PFSK-1 (cell line): ENCODE data around the gene NUDT13. TPM values are rescaled to one million over a fixed set of nuclear protein-coding genes. Genes with fewer than 3 reads are reported as not detected.
A peak's percentile ranks its signal among the peaks of the same experiment; 100 is the strongest.

ENCODE experiments used
- FOXP2 ChIP-seq: optimal IDR thresholded peaks from 2 replicates; pipeline ENCODE3; 2011; ENCODE audit warnings: borderline replicate concordance, control low read depth, inconsistent platforms; ENCODE audit not compliant: insufficient read depth; ENCODE audit errors: extremely low read length, extremely low read depth
- POLR2AphosphoS5 ChIP-seq: IDR thresholded peaks from 2 replicates; pipeline ENCODE4 v1.6.1; 2012; ENCODE audit warnings: low read depth, mild to moderate bottlenecking, control low read depth, low read length, moderate library complexity
- SIN3A ChIP-seq: IDR thresholded peaks from 2 replicates; pipeline ENCODE4 v1.6.1; 2012; ENCODE audit warnings: mild to moderate bottlenecking, low read length, moderate library complexity, borderline replicate concordance; ENCODE audit not compliant: insufficient read depth
- TAF1 ChIP-seq: IDR thresholded peaks from 2 replicates; pipeline ENCODE4 v1.6.1; 2012; ENCODE audit warnings: low read length, control low read depth, borderline replicate concordance; ENCODE audit not compliant: insufficient read depth
- polyA plus RNA-seq: library from polyadenylated mRNA; unstranded; fragments of >200 nt; gene quantifications from one replicate; pipeline ENCODE4 v1.2.1, GENCODE V29; 2012; ENCODE audit warnings: low read depth, missing spikeins; ENCODE audit not compliant: insufficient read length
- TF ChIP-seq, protein P1 (sequence below), 2 experiments: IDR thresholded peaks; 2 replicates each; pipeline versions ENCODE4 v1.6.1 to v1.8.0; 2011 to 2012; ENCODE audit warnings: low read depth in 2 of 2, low read length in 2 of 2, control low read depth in 1 of 2, inconsistent platforms in 1 of 2, mild to moderate bottlenecking in 1 of 2, moderate library complexity in 1 of 2; ENCODE audit not compliant: insufficient read depth in 1 of 2

The NUDT13 gene
- polyA plus RNA-seq: 1.2 TPM

DNA sequence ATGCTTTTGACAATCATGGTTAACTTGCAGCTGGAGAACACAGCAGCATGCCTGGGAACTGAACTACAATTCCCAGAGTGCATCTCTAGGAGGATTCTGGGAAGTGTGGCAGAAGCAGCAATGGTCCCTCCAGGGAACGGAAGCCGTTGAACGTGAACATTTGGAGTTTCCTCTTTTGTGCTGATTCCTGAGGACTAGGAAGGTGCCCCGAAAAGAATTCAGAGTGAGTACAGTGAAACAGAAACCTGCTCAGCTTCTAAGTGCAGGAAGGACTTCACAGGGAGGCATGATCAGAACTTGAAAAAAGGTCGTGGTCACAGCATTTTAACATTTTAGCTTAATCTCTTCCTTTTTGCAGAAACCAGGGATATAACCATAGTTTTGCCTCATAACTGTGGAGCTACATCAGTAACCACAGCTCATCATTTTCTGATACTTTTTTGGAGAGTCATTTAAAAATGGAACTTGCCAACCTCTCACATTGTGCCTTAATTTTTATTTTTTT is at the start of gene NUDT13:
TSS of gene NUDT13 (plus strand) at position 111 of the 505 bp plus-strand sequence. CDS start 3,911 bp downstream, outside the sequence.
- no peak for TF ChIP-seq FOXP2
- peak; percentile 61; the same call in 1 of the 2 replicates for TF ChIP-seq TAF1
- TF ChIP-seq, protein P1, sequence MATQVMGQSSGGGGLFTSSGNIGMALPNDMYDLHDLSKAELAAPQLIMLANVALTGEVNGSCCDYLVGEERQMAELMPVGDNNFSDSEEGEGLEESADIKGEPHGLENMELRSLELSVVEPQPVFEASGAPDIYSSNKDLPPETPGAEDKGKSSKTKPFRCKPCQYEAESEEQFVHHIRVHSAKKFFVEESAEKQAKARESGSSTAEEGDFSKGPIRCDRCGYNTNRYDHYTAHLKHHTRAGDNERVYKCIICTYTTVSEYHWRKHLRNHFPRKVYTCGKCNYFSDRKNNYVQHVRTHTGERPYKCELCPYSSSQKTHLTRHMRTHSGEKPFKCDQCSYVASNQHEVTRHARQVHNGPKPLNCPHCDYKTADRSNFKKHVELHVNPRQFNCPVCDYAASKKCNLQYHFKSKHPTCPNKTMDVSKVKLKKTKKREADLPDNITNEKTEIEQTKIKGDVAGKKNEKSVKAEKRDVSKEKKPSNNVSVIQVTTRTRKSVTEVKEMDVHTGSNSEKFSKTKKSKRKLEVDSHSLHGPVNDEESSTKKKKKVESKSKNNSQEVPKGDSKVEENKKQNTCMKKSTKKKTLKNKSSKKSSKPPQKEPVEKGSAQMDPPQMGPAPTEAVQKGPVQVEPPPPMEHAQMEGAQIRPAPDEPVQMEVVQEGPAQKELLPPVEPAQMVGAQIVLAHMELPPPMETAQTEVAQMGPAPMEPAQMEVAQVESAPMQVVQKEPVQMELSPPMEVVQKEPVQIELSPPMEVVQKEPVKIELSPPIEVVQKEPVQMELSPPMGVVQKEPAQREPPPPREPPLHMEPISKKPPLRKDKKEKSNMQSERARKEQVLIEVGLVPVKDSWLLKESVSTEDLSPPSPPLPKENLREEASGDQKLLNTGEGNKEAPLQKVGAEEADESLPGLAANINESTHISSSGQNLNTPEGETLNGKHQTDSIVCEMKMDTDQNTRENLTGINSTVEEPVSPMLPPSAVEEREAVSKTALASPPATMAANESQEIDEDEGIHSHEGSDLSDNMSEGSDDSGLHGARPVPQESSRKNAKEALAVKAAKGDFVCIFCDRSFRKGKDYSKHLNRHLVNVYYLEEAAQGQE (IDR thresholded peaks at IDR 0.05; ENCODE audit: insufficient read depth in 1 of 2, low read depth in 2 of 2, low read length in 2 of 2): no peak
- TF ChIP-seq SIN3A: 0 out of 2 replicates have a peak, but pooled peaks have one; percentile 29
- peak; percentile 87; the same call in 1 of the 2 replicates for TF ChIP-seq POLR2AphosphoS5

DNA sequence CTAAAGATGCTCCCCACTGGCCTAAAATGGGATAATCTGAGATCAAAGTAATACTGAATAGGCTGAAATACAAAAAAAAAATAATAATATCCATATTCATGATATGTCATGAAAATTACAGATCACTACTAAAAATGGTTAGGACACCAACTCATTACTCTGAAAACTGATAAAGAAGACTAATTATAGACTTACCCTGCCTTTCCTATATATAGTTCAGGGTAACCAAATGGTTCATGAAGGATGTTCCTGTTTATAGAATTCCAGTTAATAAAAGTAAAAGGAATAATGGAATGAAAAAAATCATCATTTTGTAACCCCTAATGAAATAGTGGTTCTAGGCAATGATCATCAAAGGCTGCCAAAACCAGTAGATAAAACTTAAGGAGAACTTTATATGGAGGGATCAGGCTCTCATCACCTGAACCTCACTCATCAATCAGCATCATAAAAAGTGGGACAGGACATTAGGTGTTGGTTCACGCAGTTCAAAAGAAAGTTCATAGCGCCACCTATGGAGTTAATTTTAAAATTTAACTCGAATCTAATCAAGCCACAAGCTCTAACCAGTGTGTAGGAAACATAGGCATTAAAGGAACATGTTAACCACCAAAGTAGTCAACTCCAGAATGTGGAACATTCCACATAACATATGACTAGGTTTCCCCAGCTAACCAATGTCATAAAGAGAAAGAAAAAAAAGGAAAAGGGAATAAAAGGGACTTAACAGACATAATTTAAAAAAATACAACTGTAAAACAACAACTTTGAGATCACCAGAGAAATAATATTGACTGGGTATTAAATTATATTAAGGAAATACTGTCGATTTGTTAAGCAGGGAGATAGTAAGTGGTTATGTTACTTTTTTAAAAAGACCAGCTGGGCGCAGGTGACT is 49.3 kb upstream of the NUDT13 start:
- TF ChIP-seq SIN3A (no peak), FOXP2 (no peak), TAF1 (no peak), POLR2AphosphoS5 (no peak)
- TF ChIP-seq, protein P1 (IDR thresholded peaks at IDR 0.05; ENCODE audit: insufficient read depth in 1 of 2, low read depth in 2 of 2, low read length in 2 of 2): no peak

DNA sequence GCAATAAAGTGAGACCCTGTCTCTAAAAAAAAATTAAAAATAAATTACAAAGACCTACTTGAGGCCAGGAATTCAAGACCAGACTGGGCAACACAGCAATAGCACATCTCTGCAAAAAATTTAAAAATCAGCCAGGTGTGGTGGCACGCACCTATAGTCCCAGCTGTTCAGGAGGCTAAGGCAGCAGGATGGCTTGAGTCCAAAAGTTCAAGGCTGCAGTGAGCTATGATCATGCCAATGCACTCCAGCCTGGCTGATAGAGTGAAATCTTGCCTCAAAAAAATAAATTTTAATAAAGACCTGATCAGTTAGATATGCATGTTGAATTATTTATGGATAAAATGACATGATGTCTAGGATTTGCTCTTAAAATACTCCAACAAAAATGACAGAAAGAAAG is 48.5 kb upstream of the NUDT13 start:
- no peak for TF ChIP-seq SIN3A
- TF ChIP-seq POLR2AphosphoS5: no peak
- TF ChIP-seq, protein P1 (IDR thresholded peaks at IDR 0.05; ENCODE audit: insufficient read depth in 1 of 2, low read depth in 2 of 2, low read length in 2 of 2): no peak
- TF ChIP-seq TAF1: no peak
- TF ChIP-seq FOXP2: no peak

DNA sequence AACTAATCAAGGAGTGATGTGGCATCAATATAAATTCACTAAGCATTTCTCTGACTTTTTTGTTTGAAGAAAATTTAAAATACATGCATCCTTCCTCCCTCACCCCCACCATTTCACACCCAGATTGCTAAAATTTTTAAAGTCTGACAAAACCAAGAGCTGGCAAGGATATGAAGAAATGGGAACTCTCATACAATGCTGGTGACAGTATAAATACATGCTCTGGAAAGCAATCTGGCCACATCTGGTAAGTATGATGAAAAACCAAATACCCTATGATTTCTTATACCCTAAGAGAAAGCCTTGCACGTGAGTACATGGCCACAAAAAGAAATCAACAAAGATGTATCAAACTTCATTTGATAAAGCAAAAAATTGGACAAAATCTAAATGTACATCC is 44.8 kb upstream of the NUDT13 start:
- TF ChIP-seq TAF1 (no peak), SIN3A (no peak), POLR2AphosphoS5 (no peak), FOXP2 (no peak)
- TF ChIP-seq, protein P1 (IDR thresholded peaks at IDR 0.05; ENCODE audit: insufficient read depth in 1 of 2, low read depth in 2 of 2, low read length in 2 of 2): no peak
